Activated CD4-positive, alpha-beta T cell treated with anti-CD3 and anti-CD28 coated beads for 24 hours (primary cell): ENCODE results near the gene VPS35L.

Experiments
- DNase-seq, 2 donors: peaks; one replicate each; pipeline ENCODE4 v3.0.0-alpha.2; 2020; ENCODE audit warnings: low read depth in 2 of 2

The VPS35L gene, protein sequence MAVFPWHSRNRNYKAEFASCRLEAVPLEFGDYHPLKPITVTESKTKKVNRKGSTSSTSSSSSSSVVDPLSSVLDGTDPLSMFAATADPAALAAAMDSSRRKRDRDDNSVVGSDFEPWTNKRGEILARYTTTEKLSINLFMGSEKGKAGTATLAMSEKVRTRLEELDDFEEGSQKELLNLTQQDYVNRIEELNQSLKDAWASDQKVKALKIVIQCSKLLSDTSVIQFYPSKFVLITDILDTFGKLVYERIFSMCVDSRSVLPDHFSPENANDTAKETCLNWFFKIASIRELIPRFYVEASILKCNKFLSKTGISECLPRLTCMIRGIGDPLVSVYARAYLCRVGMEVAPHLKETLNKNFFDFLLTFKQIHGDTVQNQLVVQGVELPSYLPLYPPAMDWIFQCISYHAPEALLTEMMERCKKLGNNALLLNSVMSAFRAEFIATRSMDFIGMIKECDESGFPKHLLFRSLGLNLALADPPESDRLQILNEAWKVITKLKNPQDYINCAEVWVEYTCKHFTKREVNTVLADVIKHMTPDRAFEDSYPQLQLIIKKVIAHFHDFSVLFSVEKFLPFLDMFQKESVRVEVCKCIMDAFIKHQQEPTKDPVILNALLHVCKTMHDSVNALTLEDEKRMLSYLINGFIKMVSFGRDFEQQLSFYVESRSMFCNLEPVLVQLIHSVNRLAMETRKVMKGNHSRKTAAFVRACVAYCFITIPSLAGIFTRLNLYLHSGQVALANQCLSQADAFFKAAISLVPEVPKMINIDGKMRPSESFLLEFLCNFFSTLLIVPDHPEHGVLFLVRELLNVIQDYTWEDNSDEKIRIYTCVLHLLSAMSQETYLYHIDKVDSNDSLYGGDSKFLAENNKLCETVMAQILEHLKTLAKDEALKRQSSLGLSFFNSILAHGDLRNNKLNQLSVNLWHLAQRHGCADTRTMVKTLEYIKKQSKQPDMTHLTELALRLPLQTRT

DNA sequence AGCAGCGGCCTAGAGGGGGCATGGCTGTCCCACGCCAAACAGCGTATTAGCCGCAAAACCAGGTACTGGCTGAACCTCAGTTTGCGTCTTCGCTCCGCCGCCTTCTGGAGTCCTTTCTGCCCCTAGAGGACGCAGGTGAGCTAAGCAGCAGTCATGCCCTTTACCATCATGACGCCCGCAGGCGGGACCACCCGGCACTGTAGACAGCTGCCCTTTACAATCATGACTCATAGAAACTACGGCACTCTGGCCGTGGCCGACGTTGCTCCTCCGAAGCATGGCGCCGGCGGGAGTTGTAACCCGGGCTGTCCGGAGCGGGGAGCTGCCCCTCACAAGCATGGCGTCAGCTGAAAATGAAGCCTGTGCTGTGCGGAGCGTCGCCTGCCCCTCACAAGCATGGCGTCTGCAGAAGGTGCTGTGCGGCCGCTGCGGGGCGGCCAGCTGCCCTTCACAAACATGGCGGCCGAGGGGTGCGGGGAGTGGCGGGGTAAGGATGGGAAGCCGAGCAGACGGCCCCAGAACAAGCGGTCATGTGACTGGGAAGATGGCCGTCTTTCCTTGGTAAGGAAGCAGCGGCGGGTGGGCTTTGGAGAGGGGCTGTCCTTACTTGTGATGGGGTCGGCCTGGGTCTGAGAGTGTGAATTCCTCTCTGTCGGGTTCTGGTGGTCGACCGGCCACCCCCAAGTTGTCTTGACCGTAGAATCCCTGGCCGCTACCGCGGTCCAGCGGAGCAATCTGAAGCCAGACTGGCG is at the start of gene VPS35L:
VPS35L (plus strand) TSS at position 518 of the 752 bp plus-strand sequence; CDS start at position 545, 27 bp downstream.
- DNase-seq = peak; percentile 91 to 92

DNA sequence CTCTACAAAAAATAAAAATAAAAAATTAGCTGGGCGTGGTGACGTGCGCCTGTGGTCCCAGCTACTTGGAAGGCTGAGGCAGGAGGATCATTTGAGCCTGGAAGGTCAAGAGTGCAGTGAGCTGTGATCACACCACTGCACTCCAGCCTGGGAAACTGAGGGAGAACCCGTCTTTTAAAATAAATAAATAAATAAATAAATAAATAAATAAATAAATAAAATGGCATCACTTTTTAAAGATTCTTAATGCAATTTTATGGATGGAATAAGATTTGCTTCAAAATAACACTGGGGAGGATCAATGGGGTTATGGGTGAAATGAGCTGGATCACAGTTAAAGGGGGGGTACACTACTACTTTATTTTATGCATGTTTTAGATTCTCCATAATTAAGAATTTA is 48.5 kb upstream of the VPS35L start:
- DNase-seq = no peak

DNA sequence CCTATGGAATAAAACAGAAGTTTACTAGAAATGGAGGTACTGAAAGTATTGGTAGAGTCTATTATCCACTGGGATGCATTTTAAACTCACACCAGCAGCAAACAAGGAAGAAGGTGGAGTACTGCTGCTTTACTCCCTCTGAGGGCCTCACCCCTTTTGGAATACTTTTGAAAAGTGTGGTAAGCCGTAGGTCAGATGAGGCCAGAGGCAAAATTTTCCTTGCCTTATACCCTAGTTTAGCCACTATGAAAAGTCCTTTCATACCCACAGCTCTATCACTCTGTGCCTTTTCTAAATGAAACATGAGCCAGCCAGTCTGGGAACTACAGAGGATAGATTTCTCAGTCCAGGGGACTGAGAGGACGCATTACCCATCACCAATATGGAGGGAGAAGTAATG is 47.6 kb upstream of the VPS35L start:
- no peak for DNase-seq

DNA sequence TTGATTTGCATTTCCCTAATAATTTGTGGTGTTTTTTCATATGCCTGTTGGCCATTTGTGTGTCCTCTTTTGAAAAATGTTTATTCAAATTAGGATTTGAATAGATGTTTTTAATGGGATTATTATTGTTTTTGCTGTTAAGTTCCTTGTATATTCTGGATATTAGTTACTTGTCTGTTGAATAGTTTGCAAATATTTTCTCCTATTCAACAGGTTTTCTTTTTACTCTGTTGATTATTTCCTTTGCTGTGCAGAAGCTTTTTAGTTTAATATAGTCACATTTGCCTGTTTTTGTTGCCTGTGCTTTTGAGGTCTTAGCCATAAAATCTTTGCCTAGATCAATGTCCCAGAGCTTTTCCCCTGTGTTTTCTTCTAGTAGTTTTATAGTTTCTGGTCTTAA is 43.2 kb upstream of the VPS35L start:
- DNase-seq = no peak

DNA sequence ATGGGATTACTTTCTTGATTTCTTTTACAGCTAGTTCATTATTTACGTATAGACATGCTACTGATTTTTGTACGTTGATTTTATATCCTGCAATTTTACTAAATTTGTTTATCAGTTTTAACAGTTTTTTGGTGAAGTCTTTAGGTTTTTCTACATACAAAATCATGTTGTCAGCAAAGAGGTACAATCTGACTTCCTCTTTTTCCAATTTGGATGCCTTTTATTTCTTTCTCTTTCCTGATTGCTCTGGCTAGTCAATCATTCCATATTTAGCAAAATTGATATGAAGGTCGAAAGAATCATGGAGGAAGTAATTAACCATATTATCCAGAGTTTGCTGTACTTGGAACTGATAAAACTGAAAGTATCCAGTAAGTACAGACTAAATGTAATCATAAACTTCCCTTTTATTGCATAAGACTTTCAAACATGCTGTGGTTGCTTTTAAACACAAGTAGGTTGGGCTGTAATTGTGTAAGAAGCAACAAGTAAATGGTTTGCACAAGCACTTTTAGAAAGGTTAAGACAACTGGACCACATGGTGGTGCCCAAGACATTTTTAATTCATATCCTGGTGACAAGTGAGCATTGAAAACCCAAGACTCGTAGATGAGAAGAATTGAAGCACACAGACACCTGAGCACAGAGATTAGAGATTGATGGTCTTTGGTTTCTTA is 42.0 kb upstream of the VPS35L start:
- no peak for DNase-seq

DNA sequence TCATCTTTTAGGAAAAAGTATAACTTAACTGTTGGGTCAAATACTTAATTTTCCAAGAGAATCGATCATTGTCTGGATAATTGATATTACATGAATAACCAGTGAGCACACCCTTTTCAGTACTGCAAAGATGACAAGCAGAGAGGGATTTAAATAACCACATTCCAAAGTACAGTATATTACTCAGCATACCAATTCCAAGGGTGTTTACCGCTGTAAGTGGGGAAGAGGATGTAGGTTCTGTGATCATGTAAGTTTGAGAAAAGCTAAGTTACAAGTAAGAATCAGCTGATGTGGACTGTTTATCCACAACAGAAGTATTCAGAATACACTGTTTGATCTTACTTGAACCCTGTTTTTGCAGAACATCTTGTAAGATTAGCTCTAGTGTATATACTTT is 39.7 kb upstream of the VPS35L start:
- DNase-seq = no peak

DNA sequence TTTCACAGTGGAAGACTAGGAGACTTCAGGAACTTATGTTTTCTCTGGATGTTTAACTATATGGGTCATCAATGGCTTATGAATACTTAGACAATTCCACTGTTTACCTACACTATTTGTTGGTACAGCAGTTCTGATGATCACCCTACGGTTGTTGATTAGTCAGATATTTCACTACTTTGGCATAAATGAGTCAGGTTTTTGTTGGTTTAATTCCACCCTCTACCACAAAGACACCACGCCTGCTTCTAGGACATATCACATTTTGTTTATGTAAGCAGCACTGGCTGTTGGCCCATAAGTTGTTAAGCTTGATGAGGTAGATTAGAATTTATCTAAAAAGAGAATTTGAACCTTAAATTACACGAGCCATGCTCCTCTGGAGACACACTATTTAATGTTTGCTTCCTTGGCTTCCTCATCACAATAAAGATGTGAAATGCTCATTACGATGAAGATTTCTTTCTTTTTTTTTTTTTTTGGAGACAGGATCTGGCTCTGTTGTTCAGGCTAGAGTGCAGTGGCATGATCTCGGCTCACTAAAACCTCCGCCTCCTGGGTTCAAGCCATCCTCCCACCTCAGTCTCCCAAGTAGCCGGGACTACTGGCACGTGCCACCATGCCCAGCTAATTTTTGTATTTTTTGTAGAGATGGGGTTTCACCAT is 37.9 kb upstream of the VPS35L start:
- DNase-seq = no peak

DNA sequence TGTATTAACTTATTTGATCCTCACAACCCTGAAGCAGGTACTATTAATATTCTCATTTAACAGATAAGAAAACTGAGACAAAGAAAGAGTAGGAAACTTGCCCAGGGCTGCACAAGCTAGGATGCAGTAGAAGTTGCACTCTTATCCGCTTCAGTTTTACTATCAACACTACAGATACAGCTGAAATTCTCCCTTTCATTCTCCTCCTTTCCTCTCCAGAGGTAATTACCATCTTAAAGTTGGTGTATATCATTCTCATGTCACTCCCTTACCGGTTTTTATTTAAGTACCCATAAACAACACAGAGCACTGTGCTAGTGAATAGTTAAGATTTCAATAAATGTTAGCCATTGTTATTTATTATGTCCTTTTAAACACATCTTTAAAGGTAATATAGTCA is 37.1 kb upstream of the VPS35L start:
- DNase-seq = no peak

DNA sequence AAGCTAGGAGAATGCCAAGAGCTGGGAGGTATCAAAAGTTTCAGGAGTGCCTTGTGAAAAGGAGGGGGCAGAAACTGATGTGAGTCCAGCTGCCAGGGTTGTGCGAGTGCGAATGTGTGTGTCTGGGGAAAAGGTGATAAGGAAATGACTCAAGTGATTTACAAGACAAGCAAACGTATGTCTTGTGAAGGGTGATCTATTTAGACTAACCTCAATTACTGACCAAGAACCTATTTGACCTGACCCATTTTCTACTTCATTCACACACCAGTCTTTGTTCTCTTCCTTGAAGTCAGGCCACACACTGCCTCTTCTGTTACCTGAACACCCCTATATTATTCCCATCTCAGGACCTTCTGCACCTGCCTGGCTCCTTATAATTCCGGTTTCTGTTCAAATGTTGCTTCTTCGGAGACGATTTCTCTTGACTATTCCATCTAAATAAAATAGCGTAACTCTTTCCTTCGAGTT is 34.6 kb upstream of the VPS35L start:
- no peak for DNase-seq

DNA sequence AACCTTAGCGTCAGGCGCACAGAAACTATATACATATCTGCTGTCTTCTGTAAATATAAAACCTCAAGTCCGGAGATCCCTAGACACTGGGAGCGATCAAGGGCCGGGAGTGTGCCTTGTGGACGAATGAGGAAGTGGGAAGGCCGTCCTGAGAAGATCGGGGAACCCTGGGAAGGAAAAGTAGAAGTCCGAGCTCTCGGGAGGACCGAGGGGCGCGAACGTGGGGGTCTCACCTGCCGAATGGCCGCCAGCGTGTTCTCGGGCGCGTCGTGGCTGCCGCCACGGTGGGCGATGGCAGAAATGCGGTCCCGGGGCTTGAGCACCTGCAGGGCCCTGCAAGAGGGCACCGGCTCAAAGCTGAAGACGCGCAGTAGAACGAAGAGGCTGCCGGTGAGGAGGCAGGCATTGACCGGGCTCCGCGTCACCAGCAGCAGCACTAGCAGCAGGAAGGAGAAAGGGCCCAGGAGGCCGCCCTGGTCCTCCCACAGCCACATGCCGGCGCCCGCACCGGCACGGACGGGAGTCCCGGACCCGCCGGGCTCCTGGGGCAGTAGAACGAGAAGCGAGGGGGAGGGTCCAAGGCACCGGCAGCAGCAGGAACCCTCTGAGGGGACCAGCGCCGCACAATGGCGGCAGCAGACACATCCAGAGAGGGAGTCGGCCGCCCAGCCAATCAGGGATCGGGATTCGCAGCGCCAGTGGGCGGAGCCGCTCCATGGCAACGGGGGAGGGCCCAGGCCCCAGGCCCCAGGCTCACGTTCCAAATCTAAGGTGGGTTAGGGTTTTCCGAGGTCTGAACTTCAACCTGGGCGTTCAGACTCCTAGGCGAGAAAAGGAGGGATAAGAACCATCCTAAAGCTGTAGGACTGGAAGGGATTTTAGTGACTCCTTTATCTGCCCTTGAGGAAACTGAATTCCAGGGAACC is 33.8 kb upstream of the VPS35L start, which contains the start of gene GDE1:
GDE1 (minus strand) TSS at position 628 of the 926 bp plus-strand sequence; CDS start at position 494, 134 bp downstream.
- peak; percentile 91 to 92 for DNase-seq

DNA sequence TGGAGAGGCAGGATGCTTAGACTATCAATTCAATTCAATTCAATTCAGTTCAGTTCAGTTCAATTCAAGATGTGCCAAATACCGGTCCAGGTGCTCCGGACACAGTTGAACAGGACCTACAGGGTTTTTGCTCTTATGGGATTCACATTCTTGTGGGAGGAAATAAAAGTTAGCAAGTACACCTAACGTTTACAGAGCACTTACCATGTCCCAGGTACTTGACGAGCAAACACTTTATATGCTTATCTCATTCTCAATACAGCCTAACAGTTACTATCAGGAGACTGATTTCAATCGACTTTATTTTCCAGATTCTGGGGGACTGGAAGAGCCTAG is 33.1 kb upstream of the VPS35L start:
- DNase-seq = no peak

DNA sequence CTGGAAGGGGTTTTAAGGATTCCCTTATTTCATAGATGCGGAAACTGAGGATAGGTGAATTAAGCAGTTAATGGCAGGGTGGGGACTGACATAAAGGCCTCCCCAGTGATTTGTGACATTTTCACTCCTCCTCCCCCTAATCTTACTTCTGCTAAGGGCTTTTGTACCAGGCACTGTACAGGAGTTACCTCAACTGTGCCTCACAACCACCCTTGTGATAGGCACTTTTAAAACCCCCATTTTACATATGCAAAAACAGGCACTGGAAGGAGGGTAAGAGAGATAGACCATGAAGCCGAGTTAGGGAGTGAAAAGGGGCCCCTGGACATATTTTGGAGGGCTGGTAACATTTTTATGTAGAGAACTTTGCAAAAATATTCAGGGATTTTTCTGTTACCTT is 32.7 kb upstream of the VPS35L start:
- no peak for DNase-seq

DNA sequence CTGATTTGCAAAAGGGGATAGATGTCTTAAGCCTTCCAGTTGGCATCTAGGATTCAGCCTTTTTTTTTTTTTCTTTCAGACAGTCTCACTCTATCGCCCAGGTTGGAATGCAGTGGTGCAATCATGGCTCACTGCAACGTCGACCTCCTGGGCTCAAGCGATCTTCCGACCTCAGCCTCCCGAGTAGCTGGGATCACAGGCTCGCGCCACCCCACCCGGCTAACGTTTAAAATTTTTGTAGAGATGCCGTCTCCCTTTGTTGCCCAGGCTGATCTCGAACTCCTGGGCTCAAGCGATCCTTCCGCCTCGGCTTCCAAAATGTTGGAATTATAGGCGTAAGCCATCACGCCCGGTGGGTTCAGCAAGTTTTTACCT is 32.3 kb upstream of the VPS35L start:
- no peak for DNase-seq

DNA sequence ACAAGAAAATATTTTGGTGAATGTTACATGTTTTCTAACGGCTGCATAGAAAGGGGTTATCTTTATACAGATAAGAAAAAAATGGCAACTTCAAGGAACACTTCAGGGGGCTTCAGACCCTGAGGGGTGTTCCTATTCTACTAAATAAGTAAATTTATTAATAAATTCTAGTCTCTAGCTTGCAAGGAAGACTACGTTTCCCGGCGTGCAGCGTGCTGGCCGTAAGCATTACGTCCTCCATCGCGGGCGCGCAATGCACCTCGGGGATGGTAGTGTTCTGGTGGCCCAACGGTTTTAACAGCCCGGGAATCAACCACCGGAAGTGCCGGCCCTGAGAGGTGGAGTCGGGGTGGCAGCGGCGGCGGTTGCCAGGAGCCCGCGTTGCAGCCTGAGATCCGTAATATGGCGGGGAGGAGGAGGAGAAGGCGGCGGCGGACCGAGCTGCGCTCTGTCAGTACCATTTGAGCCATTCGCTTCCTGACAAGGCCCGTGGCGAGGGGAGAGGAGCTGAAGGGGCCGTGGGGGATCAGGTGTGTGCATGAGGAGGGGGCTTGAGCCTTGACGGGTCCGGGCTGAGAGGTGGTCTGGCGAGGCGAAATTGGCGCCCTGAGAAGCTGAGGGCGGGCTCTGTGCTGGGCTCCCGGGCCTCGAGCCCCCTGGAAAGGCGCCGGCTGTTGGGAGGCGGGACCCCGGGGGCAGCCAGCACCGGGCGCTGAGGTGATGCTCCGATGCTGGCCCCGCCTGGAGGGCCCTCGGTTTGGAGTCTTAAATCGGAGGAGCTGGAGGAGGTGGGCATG is 31.7 kb upstream of the VPS35L start, which contains the start of gene CCP110:
CCP110 (plus strand) TSS at position 384 of the 797 bp plus-strand sequence. CDS start 3,940 bp downstream, outside the sequence.
- peak; percentile 90 to 92 for DNase-seq

DNA sequence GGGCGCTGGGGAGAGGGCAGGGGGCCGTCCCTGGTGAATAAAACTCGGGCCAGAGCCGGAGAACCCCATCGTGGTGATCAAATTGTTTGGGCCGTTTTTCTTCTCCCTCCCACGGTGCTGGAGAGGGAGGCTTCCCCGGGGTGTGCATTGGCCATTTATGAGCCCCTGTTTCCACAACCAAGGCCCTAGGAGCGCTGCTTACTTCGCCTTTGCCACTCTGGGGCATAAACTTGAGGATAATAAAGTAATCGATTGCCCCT is 31.2 kb upstream of the VPS35L start:
- DNase-seq = no peak

DNA sequence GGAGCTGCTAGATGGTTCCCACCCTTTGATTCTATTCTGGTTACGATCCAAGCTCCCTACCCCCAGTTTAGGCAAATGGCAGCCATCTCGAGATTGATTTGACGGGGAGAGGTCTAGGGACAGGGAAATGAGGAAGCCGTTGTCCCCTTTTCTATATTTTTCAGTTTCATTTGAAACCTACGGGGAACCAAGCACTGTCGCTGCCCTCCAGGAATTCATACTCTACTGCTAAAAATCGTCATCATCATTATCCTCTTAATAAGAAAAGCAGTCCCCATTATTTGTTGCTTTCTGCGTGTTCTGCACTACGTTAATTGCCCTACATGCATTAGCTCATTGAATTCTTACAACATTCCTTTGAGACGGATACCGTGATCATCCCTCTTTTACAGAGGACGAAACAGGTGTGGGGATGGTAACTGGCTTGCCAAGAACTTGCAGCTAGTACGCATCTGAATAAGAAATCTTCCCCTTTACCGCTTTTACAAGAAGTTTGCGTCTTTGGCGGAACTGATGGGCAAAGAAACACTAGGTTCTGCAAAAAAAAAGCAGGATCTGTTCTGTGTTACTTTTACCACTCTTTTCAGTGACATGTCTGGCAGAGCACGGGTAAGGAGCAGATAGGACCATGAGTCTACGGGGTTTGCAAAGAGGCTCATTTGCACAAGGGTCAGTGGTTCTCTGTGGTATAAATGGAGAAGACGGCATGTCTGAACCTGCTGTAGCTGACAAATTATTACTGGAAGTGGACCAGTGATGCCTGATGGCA is 30.7 kb upstream of the VPS35L start:
- no peak for DNase-seq

DNA sequence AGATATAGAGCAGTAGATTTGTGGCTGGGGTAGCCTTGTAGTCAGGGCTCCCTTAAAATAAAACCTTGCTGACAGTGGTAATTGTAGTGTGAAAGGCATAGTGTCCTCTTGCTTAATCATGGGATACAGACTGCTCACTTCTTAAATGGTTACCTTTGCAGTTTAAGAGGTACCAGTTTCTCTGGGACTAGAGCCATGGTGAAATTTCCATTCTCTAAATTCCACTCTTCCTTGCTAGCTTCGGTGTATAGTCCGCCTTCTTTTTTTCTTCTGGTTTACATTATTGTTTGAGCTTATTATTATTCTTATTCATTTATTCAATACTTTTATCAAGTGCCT is 30.1 kb upstream of the VPS35L start:
- DNase-seq = no peak

DNA sequence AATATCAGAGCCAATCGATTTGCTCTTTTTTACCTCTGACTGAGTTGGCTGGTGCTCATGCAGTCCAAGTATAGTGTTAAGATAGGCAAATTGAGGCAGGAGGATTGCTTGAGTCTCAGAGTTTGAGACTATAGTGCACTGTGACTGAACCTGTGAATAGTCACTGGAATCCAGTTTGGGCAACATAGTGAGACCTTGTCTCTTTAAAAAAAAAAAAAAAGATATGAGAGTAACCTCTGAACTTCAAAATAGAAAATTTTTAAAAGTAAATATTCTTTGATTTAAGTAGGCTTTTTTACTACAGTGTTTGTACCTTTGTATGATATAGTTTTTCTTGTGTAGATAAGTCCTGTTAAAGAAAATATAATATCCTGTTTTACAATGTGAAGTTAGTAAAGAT is 28.3 kb upstream of the VPS35L start:
- no peak for DNase-seq
